Thyroid gland (tissue), 4 donors: ENCODE results near the gene RPS27L. TPM values are rescaled to one million over a fixed set of nuclear protein-coding genes. Genes with fewer than 3 reads are reported as not detected.

ENCODE experiments used
- DNase-seq, 2 donors: peaks; one replicate each; pipeline ENCODE4 v3.0.0-alpha.2; 2019
- H3K27ac ChIP-seq, 3 donors: fragments of 200-600 bp; sonication (generic); 1 replicate in 2 of 3; 2 replicates in 1 of 3; pipeline ENCODE4 v1.5.1; 2016 to 2019; ENCODE audit warnings: mild to moderate bottlenecking in 1 of 3, moderate library complexity in 1 of 3
- H3K27me3 ChIP-seq: fragments of 200-600 bp; sonication (generic); one replicate; pipeline ENCODE4 v1.5.1; 2019
- H3K36me3 ChIP-seq, 2 donors: fragments of 200-600 bp; sonication (generic); one replicate each; pipeline ENCODE4 v1.5.1; 2016 to 2019
- H3K4me1 ChIP-seq, 2 donors: fragments of 200-600 bp; sonication (generic); one replicate each; pipeline ENCODE4 v1.5.1; 2017 to 2019
- H3K4me3 ChIP-seq, 3 donors: fragments of 200-600 bp; sonication (generic); replicated peaks in 1 of 3; 1 replicate in 2 of 3; 2 replicates in 1 of 3; pipeline ENCODE4 v1.5.1; 2016; ENCODE audit warnings: mild to moderate bottlenecking in 1 of 3
- H3K9me3 ChIP-seq: fragments of 200-600 bp; sonication (generic); one replicate; pipeline ENCODE4 v1.5.1; 2017
- CTCF ChIP-seq, 6 experiments: fragments of 200-600 bp in 3 of 6; fragments of 450-650 bp in 3 of 6; sonication (generic) in 3 of 6; IDR thresholded peaks; one replicate each; pipeline ENCODE4 v1.5.1; 2016 to 2019; ENCODE audit warnings: antibody characterized with exemption in 6 of 6, mild to moderate bottlenecking in 2 of 6, inconsistent platforms in 1 of 6, moderate library complexity in 1 of 6
- POLR2A ChIP-seq, 2 donors: fragments of 450-650 bp; IDR thresholded peaks; one replicate each; pipeline ENCODE4 v1.6.1; 2017; ENCODE audit warnings: antibody characterized with exemption in 2 of 2, mild to moderate bottlenecking in 2 of 2, moderate library complexity in 1 of 2
- WGBS, 2 donors: methylation state at CpG; one replicate each; pipeline ENCODE4 v1.1.5; 2017; 5-methylcytosine and 5-hydroxymethylcytosine counted together
- intact Hi-C: fragments of 100-400 bp; cut with DNase I; formaldehyde crosslinking; loops from one replicate; pipeline ENCODE4 v1.15.1; 2023
- total RNA-seq, 4 donors: library from RNA; depleted of rRNA; stranded (reverse); fragments of >200 nt; gene quantifications; one replicate each; pipeline ENCODE4 v1.2.3, GENCODE V29; 2016

Gene RPS27L
- total RNA-seq, 4 donors from 2014 or later, result 38.6 to 126 (median 88.9) TPM

- TF ChIP-seq CTCF (IDR thresholded peaks at IDR 0.05), result no peak
- TF ChIP-seq POLR2A (IDR thresholded peaks at IDR 0.05), result no peak
- no peak for DNase-seq
- no peaks in the 10 kb centered on the region for H3K4me1 ChIP-seq
- WGBS, 2 donors, result 93 to 97% methylated on average over 3 of the region's 3 CpGs
- H3K36me3 ChIP-seq, result no peaks in the 10 kb centered on the region
- no peak overlapping the region for H3K4me3 ChIP-seq
- H3K27me3 ChIP-seq, result no peaks in the 10 kb centered on the region
- H3K27ac ChIP-seq, result no peak overlapping the region
- no peaks in the 10 kb centered on the region for H3K9me3 ChIP-seq
- intact Hi-C loops, result no loop called here
Measured at GRCh38 chr15:63112871-63113270, 44.4 kb downstream of the RPS27L start.

GRCh38 chr15:63111481-63111880 is 45.8 kb downstream of the RPS27L start:
- no peak for TF ChIP-seq CTCF (IDR thresholded peaks at IDR 0.05)
- Histone ChIP-seq H3K36me3 (no peaks in the 10 kb centered on the region), H3K4me1 (no peaks in the 10 kb centered on the region), H3K9me3 (no peaks in the 10 kb centered on the region), H3K27ac (no peak overlapping the region), H3K4me3 (no peak overlapping the region), H3K27me3 (no peaks in the 10 kb centered on the region)
- intact Hi-C loops, result no loop called here
- no peak for DNase-seq

GRCh38 chr15:63110428-63111026 is 46.8 kb downstream of the RPS27L start:
- Histone ChIP-seq H3K4me3 (no peak overlapping the region), H3K9me3 (no peaks in the 10 kb centered on the region), H3K27ac (no peak overlapping the region), H3K36me3 (no peaks in the 10 kb centered on the region), H3K4me1 (no peaks in the 10 kb centered on the region), H3K27me3 (no peaks in the 10 kb centered on the region)
- no peak for DNase-seq
- TF ChIP-seq CTCF (IDR thresholded peaks at IDR 0.05) (no peak), POLR2A (IDR thresholded peaks at IDR 0.05) (no peak)
- intact Hi-C loops, result no loop called here
- 86 to 93% methylated on average over 3 of the region's 3 CpGs for WGBS, 2 donors

DNA sequence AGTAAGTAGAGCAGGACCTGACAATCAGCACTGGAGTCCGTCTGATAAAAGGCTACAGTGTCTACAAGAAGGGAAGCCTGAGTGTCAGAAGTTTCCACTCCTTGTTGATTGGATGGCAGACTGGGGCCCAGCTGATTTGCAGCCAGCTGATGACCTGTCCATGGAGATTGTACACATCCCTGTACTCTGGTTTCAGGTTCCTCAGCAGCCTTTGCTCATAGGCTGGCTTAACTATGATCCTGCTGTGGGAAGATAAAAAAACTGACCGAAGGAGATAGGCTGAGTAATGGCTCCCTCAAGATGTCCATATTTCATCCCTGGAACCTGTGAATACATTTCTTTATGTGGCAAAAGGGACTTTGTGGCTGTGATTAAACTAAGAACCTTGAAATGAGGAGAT is 47.4 kb downstream of the RPS27L start:
- no peaks in the 10 kb centered on the region for H3K9me3 ChIP-seq
- WGBS, 2 donors, result 86 to 92% methylated on average over 2 of the region's 2 CpGs
- H3K27ac ChIP-seq, result no peak overlapping the region
- H3K27me3 ChIP-seq, result no peaks in the 10 kb centered on the region
- no peak overlapping the region for H3K4me3 ChIP-seq
- no peak for TF ChIP-seq CTCF (IDR thresholded peaks at IDR 0.05)
- TF ChIP-seq POLR2A (IDR thresholded peaks at IDR 0.05), result no peak
- no peak for DNase-seq
- no peaks in the 10 kb centered on the region for H3K4me1 ChIP-seq
- intact Hi-C loops, result no loop called here
- no peaks in the 10 kb centered on the region for H3K36me3 ChIP-seq

- WGBS, 2 donors, result 92 to 96% methylated on average over 2 of the region's 2 CpGs
- no peak overlapping the region for H3K4me3 ChIP-seq
- no peak overlapping the region for H3K27ac ChIP-seq
- no peaks in the 10 kb centered on the region for H3K4me1 ChIP-seq
- no peaks in the 10 kb centered on the region for H3K36me3 ChIP-seq
- no peak for DNase-seq
- H3K27me3 ChIP-seq, result no peaks in the 10 kb centered on the region
- intact Hi-C loops, result no loop called here
- TF ChIP-seq POLR2A (IDR thresholded peaks at IDR 0.05) (no peak), CTCF (IDR thresholded peaks at IDR 0.05) (no peak)
- H3K9me3 ChIP-seq, result no peaks in the 10 kb centered on the region
Measured at GRCh38 chr15:63109498-63109897, 47.8 kb downstream of the RPS27L start.
